OCI-LY7 (cell line): Measurements from ENCODE around the gene FANCC.
"Not testable (repeated sequence)": the region's sequence is repeated elsewhere in the genome, so short reads cannot be mapped to it uniquely, and the experiment has no call there.

Experiments used
- EZH2phosphoT487 ChIP-seq: fragments of 200-600 bp; sonication (generic); IDR thresholded peaks from 2 replicates; pipeline ENCODE4 v1.6.1; 2018; ENCODE audit warnings: low read depth, borderline replicate concordance, mild to moderate bottlenecking, mixed run types, antibody characterized with exemption, low read length, moderate library complexity, mixed read lengths
- TF ChIP-seq, protein P1 (sequence below): fragments of 200-600 bp; sonication (generic); conservative IDR thresholded peaks from 2 replicates; pipeline ENCODE4 v1.5.1; 2014; ENCODE audit warnings: mild to moderate bottlenecking, antibody characterized with exemption, low read length, moderate library complexity, mixed read lengths

DNA sequence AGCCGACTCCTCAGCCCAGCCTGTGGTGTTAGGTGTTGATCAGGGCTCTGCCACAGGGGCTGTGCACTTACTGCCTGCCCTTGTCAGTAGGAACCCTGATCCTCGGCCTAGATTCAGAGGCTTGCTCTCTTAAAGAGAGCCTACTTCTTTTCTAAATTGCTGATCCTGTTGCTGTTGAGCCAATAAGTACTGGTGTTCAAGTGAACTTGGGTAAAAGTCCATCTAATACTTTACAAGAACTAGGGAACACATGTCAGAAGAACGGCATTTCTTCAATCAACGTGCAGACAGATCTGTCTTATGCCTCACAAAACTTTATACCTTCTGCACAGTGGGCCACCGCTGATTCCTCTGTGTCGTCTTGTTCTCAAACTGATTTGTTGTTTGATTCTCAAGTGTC lies 24.2 kb downstream of the FANCC start:
- TF ChIP-seq, protein P1, sequence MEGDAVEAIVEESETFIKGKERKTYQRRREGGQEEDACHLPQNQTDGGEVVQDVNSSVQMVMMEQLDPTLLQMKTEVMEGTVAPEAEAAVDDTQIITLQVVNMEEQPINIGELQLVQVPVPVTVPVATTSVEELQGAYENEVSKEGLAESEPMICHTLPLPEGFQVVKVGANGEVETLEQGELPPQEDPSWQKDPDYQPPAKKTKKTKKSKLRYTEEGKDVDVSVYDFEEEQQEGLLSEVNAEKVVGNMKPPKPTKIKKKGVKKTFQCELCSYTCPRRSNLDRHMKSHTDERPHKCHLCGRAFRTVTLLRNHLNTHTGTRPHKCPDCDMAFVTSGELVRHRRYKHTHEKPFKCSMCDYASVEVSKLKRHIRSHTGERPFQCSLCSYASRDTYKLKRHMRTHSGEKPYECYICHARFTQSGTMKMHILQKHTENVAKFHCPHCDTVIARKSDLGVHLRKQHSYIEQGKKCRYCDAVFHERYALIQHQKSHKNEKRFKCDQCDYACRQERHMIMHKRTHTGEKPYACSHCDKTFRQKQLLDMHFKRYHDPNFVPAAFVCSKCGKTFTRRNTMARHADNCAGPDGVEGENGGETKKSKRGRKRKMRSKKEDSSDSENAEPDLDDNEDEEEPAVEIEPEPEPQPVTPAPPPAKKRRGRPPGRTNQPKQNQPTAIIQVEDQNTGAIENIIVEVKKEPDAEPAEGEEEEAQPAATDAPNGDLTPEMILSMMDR = not testable (repeated sequence)
- not testable (repeated sequence) for TF ChIP-seq EZH2phosphoT487
